OCI-LY3 (cell line): ENCODE results near the gene SPIN1.

Experiments
- EZH2phosphoT487 ChIP-seq: fragments of 200-600 bp; shearing (Covaris generic); IDR thresholded peaks from 2 replicates; pipeline ENCODE4 v1.6.1; 2018; ENCODE audit warnings: antibody characterized with exemption, mixed run types, low read depth
- TF ChIP-seq, protein P1 (sequence below): fragments of 200-600, 300-600 bp; sonication (generic); IDR thresholded peaks from 2 replicates; pipeline ENCODE4 v1.5.1; 2014; ENCODE audit warnings: antibody characterized with exemption, low read length, low read depth

DNA sequence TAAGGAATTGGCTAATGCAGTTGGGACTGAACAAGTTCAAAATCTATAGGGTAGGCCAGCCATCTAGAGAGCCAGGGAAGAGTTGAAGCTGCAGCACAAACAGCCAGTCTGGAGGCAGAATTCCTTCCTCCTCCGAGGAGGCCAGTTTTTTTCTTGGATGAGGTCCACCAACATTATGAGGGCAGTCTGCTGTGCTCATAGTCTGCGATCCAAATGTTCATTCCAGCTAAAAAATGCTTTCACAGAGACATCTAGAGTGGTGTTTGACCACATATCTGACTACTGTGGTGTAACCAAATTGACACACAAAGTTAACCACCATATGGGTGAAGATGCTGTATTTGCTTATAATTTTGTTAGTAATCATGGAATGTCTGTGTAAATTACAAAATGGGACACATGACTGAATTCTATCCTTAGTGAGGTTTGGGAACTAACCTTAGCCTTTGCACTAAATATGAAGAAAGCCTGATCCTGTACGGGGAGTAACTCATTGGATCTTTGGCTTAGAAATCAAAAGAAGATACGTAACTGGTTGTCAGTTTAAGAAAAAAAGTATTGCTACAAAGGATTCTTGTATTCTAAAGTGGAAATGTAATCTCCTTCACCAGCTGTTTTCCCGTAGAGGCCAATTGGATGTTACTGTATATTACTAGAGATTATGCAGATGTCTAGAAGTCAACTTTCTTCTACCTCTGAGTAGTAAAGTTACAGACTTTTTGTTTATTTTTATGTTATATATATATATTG, 70.6 kb downstream of the SPIN1 start:
- TF ChIP-seq, protein P1, sequence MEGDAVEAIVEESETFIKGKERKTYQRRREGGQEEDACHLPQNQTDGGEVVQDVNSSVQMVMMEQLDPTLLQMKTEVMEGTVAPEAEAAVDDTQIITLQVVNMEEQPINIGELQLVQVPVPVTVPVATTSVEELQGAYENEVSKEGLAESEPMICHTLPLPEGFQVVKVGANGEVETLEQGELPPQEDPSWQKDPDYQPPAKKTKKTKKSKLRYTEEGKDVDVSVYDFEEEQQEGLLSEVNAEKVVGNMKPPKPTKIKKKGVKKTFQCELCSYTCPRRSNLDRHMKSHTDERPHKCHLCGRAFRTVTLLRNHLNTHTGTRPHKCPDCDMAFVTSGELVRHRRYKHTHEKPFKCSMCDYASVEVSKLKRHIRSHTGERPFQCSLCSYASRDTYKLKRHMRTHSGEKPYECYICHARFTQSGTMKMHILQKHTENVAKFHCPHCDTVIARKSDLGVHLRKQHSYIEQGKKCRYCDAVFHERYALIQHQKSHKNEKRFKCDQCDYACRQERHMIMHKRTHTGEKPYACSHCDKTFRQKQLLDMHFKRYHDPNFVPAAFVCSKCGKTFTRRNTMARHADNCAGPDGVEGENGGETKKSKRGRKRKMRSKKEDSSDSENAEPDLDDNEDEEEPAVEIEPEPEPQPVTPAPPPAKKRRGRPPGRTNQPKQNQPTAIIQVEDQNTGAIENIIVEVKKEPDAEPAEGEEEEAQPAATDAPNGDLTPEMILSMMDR, result no peak
- no peak for TF ChIP-seq EZH2phosphoT487
